Dendritic cell treated with granulocyte-macrophage colony-stimulating factor and Interleukin-4, amounts not matched to agents 40 ng/mL and 50 ng/mL, for 4 days (primary cell): ENCODE data around the gene FOXC2.

ENCODE experiments used
- H3K27ac Mint-ChIP-seq: one replicate; pipeline ENCODE4 v1.8.0; 2022; ENCODE audit warnings: mild to moderate bottlenecking, mixed read lengths
- H3K27me3 Mint-ChIP-seq: one replicate; pipeline ENCODE4 v1.8.0; 2022; ENCODE audit warnings: mild to moderate bottlenecking, mixed read lengths
- H3K36me3 Mint-ChIP-seq: one replicate; pipeline ENCODE4 v1.8.0; 2022; ENCODE audit warnings: low read depth, mixed read lengths
- H3K4me1 Mint-ChIP-seq: one replicate; pipeline ENCODE4 v1.8.0; 2022; ENCODE audit warnings: low read depth, mixed read lengths
- H3K4me3 Mint-ChIP-seq: one replicate; pipeline ENCODE4 v1.8.0; 2022; ENCODE audit warnings: mild to moderate bottlenecking, moderate library complexity, mixed read lengths
- H3K9me3 Mint-ChIP-seq: one replicate; pipeline ENCODE4 v1.8.0; 2022; ENCODE audit warnings: mixed read lengths
- intact Hi-C: fragments of 100-400 bp; cut with micrococcal nuclease; formaldehyde crosslinking; loops from one replicate; pipeline ENCODE4 v1.15.0; 2022

Gene FOXC2

DNA sequence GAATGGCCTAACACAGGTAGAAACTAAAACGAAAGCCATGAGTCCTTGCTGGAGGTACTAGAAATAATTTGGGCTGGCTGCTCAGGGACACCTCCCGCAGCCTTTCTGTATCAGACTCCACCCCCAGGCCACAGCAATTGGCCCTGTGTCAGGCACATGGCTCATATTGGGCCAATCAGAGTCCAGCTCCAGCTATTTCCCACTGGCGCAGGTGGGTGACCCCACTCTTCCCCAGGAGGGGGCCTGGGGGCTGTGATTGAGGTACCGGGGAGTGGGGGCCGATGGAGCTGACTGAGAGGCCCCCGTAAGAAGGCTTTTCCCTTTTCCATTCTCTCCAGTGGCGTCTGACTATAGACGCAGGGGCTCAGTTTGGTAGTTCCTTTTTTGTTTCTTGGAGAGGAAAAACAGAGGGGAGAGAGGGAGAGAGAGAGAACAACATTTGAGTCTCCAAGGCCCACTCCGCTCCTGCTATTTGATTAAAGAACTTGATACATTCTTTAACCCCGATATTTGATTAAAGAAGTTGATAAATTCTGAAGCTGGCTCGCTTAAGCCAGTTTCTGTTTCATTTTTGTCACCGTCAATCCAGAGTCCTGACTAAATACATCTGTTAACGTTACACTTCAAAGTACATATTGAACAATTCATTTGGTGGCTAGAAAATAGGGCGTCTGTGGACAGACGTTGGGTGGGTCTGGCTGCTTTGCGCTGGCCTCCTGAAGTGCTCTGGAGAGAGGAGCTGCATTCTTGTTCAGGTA, 38.0 kb downstream of the FOXC2 start:
- no peaks in the 10 kb centered on the region for H3K36me3 Mint-ChIP-seq

DNA sequence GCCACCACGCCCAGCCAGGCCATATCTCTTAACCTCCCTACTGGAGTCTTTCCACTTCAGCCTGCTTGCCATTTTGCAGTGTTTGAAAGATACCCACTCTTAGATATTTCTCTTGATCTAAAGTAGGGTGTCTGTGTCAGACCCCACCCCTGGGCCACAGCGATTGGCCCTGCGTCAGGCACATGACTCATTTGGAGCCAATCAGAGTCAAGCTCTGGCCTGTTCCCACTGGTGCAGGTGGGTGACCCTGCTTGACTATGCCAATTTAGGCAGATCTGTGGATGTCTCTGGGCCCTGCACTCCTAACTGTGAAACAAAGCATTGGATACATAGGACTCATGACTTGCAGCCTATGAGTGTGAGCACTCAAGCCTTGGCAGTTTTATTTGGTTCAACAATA, 39.3 kb downstream of the FOXC2 start:
- H3K36me3 Mint-ChIP-seq = no peaks in the 10 kb centered on the region
- intact Hi-C loops = no loop called here
- peaks cover 11% of the 10 kb centered on the region for H3K9me3 Mint-ChIP-seq
- H3K4me1 Mint-ChIP-seq = peaks cover 9% of the 10 kb centered on the region
- no peak overlapping the region for H3K27ac Mint-ChIP-seq
- H3K27me3 Mint-ChIP-seq = peaks cover 6% of the 10 kb centered on the region
- H3K4me3 Mint-ChIP-seq = no peak overlapping the region

More for the DNA sequence above, 38.0 kb downstream of the FOXC2 start:
- Mint-ChIP-seq H3K27me3 (peaks cover 3% of the 10 kb centered on the region), H3K27ac (no peak overlapping the region), H3K4me1 (peaks cover 9% of the 10 kb centered on the region), H3K4me3 (peak overlapping the region; percentile 61), H3K9me3 (peaks cover 11% of the 10 kb centered on the region)
- intact Hi-C loops = no loop called here

DNA sequence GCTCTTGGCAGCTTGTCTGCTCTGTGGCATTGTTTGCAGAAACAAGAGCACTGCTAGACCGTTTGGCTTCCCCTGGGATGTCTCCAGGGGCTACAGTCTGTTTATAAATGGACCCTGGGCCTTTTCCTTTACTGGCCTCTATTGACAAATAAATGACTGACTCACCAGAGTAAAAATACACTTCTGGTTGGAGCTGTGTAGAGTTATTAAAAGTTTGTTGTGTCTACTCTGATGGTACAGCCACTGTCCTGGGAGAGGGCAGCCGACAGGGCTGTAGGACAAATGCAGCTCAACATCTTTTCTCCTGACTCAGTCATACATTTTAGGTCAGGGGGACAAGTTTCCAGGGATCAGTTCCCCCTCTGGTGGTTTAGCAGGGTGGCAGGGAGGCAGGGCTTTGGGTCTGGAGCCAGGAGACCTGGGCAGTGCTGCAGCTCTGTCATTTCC, 41.7 kb downstream of the FOXC2 start:
- Mint-ChIP-seq H3K27ac (no peak overlapping the region), H3K4me3 (no peak overlapping the region), H3K27me3 (peaks cover 6% of the 10 kb centered on the region), H3K36me3 (no peaks in the 10 kb centered on the region), H3K9me3 (peaks cover 9% of the 10 kb centered on the region), H3K4me1 (peaks cover 9% of the 10 kb centered on the region)
- intact Hi-C loops = no loop called here

DNA sequence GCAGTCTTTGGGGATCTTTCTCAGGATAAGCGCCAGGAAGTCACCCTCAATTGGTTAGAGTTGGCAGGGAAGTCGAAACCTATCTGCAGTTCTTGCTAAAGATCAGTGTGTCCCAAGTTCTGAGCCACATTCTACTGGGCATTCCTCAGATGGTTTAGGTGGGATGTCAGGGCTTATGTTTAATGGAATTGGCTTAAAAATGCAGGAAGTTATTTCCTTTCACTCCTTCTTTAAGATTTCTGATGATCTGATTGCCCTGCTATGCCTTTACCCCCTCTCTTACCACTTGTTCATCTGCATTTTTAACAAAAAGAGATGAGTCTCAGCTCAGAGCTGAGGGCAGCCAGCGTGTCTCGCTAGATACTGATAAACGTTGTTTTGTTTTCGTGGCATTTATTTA, 42.5 kb downstream of the FOXC2 start:
- intact Hi-C loops = no loop called here
- no peak overlapping the region for H3K27ac Mint-ChIP-seq
- peaks cover 9% of the 10 kb centered on the region for H3K4me1 Mint-ChIP-seq
- H3K27me3 Mint-ChIP-seq = peaks cover 6% of the 10 kb centered on the region
- no peaks in the 10 kb centered on the region for H3K36me3 Mint-ChIP-seq
- H3K9me3 Mint-ChIP-seq = peaks cover 1% of the 10 kb centered on the region
- H3K4me3 Mint-ChIP-seq = no peak overlapping the region

DNA sequence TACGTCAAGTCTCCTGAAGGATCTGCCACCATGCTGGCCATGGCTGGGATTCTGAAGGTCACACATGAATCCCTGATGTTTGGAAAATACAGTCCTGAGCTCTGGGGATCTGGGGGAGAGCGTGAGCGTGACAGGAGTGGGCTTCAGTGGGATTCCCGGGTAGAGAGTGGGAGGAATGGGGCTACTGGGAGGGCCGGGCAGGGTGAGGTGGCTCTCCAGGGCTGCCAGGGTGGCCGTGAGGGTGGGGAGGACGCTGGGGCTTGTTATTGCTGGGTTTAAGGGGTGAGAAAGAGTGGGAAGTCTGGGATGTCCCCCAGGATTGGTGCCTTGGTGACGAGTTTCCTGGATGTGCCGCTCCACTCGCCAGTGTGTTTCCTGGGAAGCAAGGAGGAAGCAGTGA, 43.0 kb downstream of the FOXC2 start:
- peaks cover 6% of the 10 kb centered on the region for H3K4me1 Mint-ChIP-seq
- intact Hi-C loops = no loop called here
- H3K36me3 Mint-ChIP-seq = no peaks in the 10 kb centered on the region
- H3K4me3 Mint-ChIP-seq = no peak overlapping the region
- peaks cover 6% of the 10 kb centered on the region for H3K27me3 Mint-ChIP-seq
- H3K9me3 Mint-ChIP-seq = no peaks in the 10 kb centered on the region
- no peak overlapping the region for H3K27ac Mint-ChIP-seq

DNA sequence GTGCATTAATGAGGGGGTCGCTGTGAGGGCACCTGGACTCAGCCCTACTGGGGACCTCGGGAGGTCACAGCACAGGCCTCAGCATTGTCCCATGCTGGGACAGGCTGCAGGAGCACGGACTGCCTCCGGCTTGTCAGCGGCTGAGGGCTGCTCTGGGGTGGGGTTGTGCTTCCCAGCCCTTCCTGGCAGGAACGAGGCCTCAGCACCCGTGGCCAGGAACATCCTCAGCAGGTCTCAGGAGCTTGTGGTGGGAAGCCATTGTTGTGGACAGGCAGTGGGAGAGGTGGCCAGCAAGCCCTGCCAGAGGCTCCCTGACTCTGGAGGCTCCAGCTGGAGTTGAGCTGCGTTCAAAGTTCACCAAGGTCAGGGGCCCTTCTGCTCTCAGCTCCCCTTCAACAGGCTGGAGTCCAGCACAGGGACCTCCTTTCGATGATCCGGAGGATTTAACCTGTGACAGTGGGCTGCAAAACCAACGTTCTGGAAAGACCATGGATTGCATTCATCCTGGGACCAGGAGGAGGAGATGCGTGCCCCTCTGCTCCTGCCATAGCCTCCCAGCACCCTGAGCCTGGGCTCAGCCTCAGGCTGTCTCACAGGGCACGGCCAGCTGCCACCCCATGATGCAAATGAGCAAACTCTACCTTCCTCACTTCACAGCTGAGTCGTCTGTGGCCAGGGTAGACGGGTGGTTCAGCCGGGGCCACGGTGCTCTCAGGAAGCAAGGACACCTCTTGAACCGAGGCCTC, 44.3 kb downstream of the FOXC2 start:
- H3K4me1 Mint-ChIP-seq = no peaks in the 10 kb centered on the region
- no peak overlapping the region for H3K27ac Mint-ChIP-seq
- no peaks in the 10 kb centered on the region for H3K36me3 Mint-ChIP-seq
- H3K9me3 Mint-ChIP-seq = no peaks in the 10 kb centered on the region
- intact Hi-C loops = no loop called here
- H3K4me3 Mint-ChIP-seq = no peak overlapping the region
- H3K27me3 Mint-ChIP-seq = peaks cover 9% of the 10 kb centered on the region

DNA sequence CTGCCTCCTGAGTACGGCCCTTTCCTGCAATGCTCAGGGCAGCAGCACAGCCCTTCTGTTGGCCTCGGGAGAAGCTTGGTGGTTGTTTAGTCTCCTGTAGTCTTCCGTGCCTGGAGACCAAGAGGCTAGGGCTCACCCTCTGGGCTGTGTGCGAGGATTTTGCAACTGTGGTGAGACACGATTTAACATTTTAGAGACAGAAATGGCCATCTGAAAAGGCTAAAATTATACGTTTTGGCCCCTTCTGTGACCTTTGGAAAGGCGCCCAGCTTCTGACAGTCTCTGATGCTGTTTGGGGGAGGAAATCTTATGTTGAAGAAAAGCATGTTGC, 44.9 kb downstream of the FOXC2 start:
- Mint-ChIP-seq H3K27me3 (peaks cover 9% of the 10 kb centered on the region), H3K27ac (no peak overlapping the region), H3K4me1 (no peaks in the 10 kb centered on the region), H3K36me3 (no peaks in the 10 kb centered on the region), H3K4me3 (no peak overlapping the region), H3K9me3 (no peaks in the 10 kb centered on the region)
- intact Hi-C loops = no loop called here

DNA sequence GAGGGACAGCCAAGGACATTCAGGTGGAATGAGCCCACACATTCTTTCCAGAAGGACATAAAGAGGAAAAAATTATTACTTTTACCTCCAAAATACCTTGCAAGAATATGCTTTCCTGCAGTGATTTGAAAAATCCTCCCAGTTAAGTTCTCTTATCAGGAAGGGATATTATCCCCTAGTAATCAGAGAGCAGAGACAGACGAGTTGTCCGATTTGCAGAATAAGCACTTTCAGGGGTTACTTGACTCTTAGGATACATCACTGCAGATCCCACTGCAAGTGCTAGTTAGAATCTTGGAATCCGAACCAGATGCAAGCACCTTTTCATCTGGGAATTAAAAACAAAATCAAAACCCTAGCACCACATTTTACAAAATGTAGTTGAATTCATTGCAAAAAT, 45.3 kb downstream of the FOXC2 start:
- H3K9me3 Mint-ChIP-seq = no peaks in the 10 kb centered on the region
- H3K36me3 Mint-ChIP-seq = no peaks in the 10 kb centered on the region
- peaks cover 9% of the 10 kb centered on the region for H3K27me3 Mint-ChIP-seq
- intact Hi-C loops = no loop called here
- no peak overlapping the region for H3K4me3 Mint-ChIP-seq
- no peaks in the 10 kb centered on the region for H3K4me1 Mint-ChIP-seq
- H3K27ac Mint-ChIP-seq = no peak overlapping the region

DNA sequence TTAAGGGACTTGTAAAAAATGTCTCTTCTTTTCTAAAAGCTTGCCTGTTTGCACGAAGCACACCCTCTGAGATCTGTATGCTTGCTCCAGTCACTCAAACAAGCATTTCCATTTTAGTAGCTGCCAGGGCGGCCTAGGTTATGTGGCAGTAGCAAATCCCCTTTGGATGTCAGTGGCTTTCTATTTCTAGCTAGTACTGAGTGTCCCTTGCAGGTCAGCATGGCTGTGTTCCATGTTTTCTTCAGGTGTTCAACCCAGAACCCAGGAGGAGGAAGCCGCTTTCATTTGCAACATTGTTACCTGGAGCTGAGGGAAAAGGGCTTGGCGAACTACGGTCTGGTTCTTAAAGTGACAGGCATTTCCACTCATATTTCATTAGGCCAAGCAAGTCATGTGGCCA, 48.1 kb downstream of the FOXC2 start:
- no peaks in the 10 kb centered on the region for H3K9me3 Mint-ChIP-seq
- no peaks in the 10 kb centered on the region for H3K4me1 Mint-ChIP-seq
- H3K27ac Mint-ChIP-seq = no peak overlapping the region
- peaks cover 8% of the 10 kb centered on the region for H3K27me3 Mint-ChIP-seq
- H3K4me3 Mint-ChIP-seq = no peak overlapping the region
- intact Hi-C loops = no loop called here
- no peaks in the 10 kb centered on the region for H3K36me3 Mint-ChIP-seq

DNA sequence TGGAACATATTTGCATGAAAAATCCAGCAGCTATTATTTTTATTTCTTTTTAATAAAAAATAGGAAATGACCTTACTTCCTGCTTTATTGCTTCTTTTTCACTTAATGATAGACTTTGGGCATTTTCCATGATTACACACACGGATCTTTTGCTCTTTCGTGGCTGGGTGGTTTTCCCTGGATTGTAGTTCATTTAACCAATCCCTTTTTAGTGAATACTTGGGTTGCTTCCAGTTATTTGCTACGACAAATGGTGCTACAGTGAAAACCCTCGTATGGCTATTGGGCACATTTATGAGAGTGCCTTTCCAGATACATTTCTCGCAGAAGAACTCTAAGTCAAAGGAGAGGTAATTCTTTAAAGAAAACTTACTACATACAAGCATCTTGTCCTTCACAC, 50.3 kb downstream of the FOXC2 start:
- Mint-ChIP-seq H3K9me3 (no peaks in the 10 kb centered on the region), H3K4me1 (no peaks in the 10 kb centered on the region)

DNA sequence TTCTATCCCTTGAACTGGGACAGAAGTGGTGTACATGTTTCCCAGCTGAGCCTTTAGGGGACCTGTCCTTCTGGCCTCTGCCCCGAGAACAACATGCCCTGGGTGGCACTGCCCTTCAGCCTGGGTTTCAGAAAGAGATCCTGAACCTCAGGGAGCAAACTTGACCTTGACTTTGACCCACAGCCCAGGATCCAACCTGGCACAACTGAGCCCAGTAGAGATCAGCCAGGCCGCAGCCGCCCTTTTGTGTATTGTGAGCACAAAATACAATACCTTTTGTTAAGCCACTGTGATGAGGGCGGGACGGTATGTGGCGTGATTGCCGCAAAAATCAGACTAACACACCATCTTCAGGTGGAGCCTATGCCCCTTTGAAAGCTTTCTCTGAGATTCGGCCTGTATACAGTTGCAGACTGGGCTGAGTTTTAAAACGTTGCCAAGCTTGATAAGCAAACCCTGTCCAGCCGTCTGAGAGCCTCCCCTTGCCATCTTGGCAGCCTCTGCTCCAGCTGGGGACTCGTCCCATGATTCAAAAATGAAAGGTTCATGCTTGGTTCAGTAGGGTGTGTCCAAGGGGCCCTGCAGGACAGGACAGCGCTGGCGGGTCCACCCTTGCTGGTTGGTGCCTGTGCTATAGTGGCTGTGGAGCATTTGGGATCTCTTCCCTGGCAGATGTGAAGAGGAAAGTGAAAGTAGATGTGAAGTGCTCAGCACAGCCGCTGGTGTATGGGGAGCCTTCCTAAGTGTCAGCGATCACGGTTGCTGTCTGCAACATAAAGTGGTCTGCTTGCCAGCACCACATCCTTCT, 52.0 kb downstream of the FOXC2 start:
- Mint-ChIP-seq H3K4me1 (no peaks in the 10 kb centered on the region), H3K27me3 (peaks cover 3% of the 10 kb centered on the region), H3K9me3 (no peaks in the 10 kb centered on the region), H3K36me3 (no peaks in the 10 kb centered on the region), H3K4me3 (no peak overlapping the region), H3K27ac (no peak overlapping the region)
- intact Hi-C loops = no loop called here

More for the DNA sequence above, 50.3 kb downstream of the FOXC2 start:
- Mint-ChIP-seq H3K36me3 (no peaks in the 10 kb centered on the region), H3K4me3 (no peak overlapping the region), H3K27ac (no peak overlapping the region), H3K27me3 (peaks cover 3% of the 10 kb centered on the region)
- intact Hi-C loops = no loop called here
